ENCODE data around the gene GLOD5.

DNA sequence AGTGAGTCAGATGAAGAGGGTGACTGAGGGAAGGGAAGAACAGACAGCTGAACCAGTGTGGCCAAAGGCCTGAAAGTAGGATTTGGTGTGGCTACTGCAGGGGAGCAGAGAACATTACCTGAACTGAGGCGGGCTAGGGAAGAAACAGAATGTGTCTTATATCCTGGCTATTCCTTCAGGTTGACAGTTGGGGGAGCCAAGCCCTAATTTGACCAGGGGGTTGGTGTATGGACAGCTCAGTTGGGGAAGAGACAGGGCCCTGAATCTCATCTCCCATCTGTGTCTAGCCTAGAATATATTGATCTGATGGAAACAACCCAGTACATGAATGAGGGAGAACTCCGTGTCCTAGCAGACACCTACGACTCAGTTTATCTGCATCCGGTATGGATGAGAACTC, 44.5 kb downstream of the GLOD5 start:
- no peak for TF ChIP-seq TOX (CRISPR knock-in tag; IDR thresholded peaks at IDR 0.05; ENCODE audit: borderline replicate concordance)
- TF ChIP-seq, protein P1, sequence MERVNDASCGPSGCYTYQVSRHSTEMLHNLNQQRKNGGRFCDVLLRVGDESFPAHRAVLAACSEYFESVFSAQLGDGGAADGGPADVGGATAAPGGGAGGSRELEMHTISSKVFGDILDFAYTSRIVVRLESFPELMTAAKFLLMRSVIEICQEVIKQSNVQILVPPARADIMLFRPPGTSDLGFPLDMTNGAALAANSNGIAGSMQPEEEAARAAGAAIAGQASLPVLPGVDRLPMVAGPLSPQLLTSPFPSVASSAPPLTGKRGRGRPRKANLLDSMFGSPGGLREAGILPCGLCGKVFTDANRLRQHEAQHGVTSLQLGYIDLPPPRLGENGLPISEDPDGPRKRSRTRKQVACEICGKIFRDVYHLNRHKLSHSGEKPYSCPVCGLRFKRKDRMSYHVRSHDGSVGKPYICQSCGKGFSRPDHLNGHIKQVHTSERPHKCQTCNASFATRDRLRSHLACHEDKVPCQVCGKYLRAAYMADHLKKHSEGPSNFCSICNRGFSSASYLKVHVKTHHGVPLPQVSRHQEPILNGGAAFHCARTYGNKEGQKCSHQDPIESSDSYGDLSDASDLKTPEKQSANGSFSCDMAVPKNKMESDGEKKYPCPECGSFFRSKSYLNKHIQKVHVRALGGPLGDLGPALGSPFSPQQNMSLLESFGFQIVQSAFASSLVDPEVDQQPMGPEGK (CRISPR knock-in tag; IDR thresholded peaks at IDR 0.05; ENCODE audit: borderline replicate concordance): no peak
- TF ChIP-seq OSR1 (CRISPR knock-in tag; IDR thresholded peaks at IDR 0.05): no peak
- TF ChIP-seq PPARA (CRISPR knock-in tag; IDR thresholded peaks at IDR 0.05; ENCODE audit: borderline replicate concordance): no peak
- TF ChIP-seq SNAI2 (CRISPR knock-in tag; IDR thresholded peaks at IDR 0.05): no peak
- TF ChIP-seq, protein P2, sequence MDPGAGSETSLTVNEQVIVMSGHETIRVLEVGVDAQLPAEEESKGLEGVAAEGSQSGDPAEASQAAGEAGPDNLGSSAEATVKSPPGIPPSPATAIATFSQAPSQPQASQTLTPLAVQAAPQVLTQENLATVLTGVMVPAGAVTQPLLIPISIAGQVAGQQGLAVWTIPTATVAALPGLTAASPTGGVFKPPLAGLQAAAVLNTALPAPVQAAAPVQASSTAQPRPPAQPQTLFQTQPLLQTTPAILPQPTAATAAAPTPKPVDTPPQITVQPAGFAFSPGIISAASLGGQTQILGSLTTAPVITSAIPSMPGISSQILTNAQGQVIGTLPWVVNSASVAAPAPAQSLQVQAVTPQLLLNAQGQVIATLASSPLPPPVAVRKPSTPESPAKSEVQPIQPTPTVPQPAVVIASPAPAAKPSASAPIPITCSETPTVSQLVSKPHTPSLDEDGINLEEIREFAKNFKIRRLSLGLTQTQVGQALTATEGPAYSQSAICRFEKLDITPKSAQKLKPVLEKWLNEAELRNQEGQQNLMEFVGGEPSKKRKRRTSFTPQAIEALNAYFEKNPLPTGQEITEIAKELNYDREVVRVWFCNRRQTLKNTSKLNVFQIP (CRISPR knock-in tag; IDR thresholded peaks at IDR 0.05; ENCODE audit: borderline replicate concordance, low read depth): no peak
- no peak for TF ChIP-seq ZFP3 (CRISPR knock-in tag; IDR thresholded peaks at IDR 0.05)
